Endothelial cell (in vitro differentiated cells): ENCODE data around the gene CNN1. TPM values are rescaled to one million over a fixed set of nuclear protein-coding genes. Genes with fewer than 3 reads are reported as not detected.

ENCODE experiments used
- DNase-seq: peaks from one replicate; pipeline ENCODE4 v3.0.0; 2021; ENCODE audit warnings: low spot score
- H3K27ac Mint-ChIP-seq: one replicate; pipeline ENCODE4 v1.8.0; 2021; ENCODE audit warnings: mixed read lengths, inconsistent platforms; ENCODE audit not compliant: unreplicated experiment
- H3K27me3 Mint-ChIP-seq: one replicate; pipeline ENCODE4 v1.8.0; 2021; ENCODE audit warnings: mild to moderate bottlenecking, moderate library complexity, mixed read lengths, inconsistent platforms; ENCODE audit not compliant: unreplicated experiment
- H3K36me3 Mint-ChIP-seq: one replicate; pipeline ENCODE4 v1.8.0; 2021; ENCODE audit warnings: mild to moderate bottlenecking, low read depth, mixed read lengths, inconsistent platforms; ENCODE audit not compliant: unreplicated experiment
- H3K4me1 Mint-ChIP-seq: one replicate; pipeline ENCODE4 v1.8.0; 2021; ENCODE audit warnings: mild to moderate bottlenecking, mixed read lengths, inconsistent platforms; ENCODE audit not compliant: unreplicated experiment
- H3K4me3 Mint-ChIP-seq: one replicate; pipeline ENCODE4 v1.8.0; 2021; ENCODE audit warnings: mild to moderate bottlenecking, mixed read lengths, inconsistent platforms; ENCODE audit not compliant: unreplicated experiment
- H3K9me3 Mint-ChIP-seq: one replicate; pipeline ENCODE4 v1.8.0; 2021; ENCODE audit warnings: mixed read lengths, inconsistent platforms; ENCODE audit not compliant: unreplicated experiment
- total RNA-seq: library from RNA; stranded (reverse); fragmentation: NEBNext Ultra II Directional; extraction: Animal tissue kit (Norgen Biotek cat#: 25700); gene quantifications from one replicate; pipeline ENCODE4 v1.2.1, GENCODE V29; 2021; ENCODE audit not compliant: unreplicated experiment
- TF ChIP-seq, protein P1 (sequence below): fragments of 200-600 bp; sonication (generic); IDR thresholded peaks from one replicate; pipeline ENCODE4 v1.5.0; 2021; ENCODE audit warnings: antibody characterized with exemption; ENCODE audit not compliant: unreplicated experiment

Gene CNN1
- total RNA-seq, 1 donor from 2014 or later, result 1.5 TPM

DNA sequence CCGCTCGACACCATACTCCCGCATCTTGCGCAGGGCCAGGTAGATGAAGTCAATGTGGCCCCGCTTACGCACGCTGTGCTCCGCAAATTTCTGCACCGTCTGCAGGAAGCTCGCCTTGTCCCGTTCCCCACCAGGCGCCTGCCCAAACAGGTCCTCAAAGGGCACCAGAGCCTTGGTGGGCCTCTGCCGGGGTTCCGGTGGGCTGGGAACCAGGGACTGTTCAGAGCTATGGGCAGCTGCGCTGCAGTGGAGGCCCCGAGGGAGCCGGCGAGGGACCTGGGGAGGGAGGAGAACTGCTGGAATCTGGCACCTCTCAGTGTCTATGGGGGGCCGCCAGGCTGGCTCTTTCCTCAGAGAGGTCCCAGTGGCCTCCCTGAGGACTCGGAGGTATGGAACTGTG is 24.7 kb upstream of the CNN1 start:
- Mint-ChIP-seq H3K4me3 (no peak overlapping the region), H3K4me1 (no peaks in the 10 kb centered on the region), H3K27ac (no peak overlapping the region), H3K27me3 (no peaks in the 10 kb centered on the region), H3K36me3 (peaks cover 12% of the 10 kb centered on the region), H3K9me3 (no peaks in the 10 kb centered on the region)
- TF ChIP-seq, protein P1, sequence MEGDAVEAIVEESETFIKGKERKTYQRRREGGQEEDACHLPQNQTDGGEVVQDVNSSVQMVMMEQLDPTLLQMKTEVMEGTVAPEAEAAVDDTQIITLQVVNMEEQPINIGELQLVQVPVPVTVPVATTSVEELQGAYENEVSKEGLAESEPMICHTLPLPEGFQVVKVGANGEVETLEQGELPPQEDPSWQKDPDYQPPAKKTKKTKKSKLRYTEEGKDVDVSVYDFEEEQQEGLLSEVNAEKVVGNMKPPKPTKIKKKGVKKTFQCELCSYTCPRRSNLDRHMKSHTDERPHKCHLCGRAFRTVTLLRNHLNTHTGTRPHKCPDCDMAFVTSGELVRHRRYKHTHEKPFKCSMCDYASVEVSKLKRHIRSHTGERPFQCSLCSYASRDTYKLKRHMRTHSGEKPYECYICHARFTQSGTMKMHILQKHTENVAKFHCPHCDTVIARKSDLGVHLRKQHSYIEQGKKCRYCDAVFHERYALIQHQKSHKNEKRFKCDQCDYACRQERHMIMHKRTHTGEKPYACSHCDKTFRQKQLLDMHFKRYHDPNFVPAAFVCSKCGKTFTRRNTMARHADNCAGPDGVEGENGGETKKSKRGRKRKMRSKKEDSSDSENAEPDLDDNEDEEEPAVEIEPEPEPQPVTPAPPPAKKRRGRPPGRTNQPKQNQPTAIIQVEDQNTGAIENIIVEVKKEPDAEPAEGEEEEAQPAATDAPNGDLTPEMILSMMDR, result no peak
- DNase-seq, result no peak

DNA sequence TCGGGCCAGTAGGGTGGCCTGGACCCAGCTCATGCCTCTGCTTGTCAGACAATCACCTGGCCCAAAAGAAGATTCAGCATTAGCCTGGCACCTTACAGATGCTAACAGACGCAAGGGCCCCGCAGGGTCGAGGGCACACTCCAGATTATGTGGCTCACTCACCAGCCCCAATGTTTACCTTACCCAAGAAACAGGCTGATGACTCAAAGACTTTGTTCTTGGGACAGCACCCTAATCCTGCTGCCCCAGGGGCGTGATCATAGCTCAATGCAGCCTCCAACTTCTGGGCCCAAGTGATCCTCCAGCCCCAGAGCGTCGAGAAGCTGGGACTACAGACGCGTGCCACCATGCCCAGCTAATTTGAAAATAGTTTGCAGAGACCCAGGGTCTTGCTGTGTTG is 19.5 kb upstream of the CNN1 start:
- Mint-ChIP-seq H3K27me3 (peaks cover 3% of the 10 kb centered on the region), H3K4me3 (no peak overlapping the region)

DNA sequence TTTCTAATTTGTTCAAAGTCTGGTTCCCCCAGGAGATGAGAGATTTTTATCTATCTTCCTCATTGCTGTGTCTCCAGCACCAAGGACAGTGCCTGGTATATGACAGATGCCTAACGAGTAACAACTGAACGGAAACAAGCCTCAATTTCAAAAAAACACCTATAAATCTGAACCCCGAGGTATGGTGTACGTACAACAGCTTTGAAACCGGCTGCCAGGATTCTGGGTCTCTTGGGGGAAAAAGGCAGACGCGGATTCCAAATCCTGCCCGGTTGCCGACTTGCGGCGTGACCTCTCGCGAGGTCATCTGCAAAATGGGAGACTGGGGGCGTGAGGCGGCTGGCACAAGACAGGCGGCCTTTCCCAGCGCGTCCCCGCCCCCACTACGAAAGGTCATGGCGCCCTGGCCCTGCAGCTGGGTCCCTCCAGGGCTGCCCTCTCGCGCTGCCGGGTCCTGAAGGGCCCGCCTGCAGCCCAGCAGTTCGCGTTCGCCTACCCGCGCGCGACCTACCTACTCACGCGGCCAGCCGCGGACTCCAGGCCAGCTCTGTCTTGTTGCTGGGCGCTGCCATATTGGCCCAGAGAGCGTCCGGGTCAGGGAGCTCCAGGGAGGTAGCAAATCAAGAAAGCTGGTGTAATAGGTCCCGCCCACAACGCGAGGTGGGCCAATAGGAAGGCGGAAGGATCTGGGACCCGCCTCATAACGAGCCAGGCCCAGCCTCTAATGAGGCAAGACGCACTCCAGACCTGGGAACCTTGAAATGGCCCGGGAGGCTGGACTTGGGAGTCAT is 9.9 kb upstream of the CNN1 start, which contains the start of gene ECSIT:
ECSIT (minus strand) TSS at position 584 of the 791 bp plus-strand sequence. CDS start 9,964 bp downstream, outside the sequence.
- peaks cover 4% of the 10 kb centered on the region for H3K27me3 Mint-ChIP-seq
- H3K4me3 Mint-ChIP-seq, result peak within 1 kb of the TSS; percentile 97
- peak; percentile 91 for DNase-seq
- peak within 1 kb of the TSS; percentile 37 for H3K27ac Mint-ChIP-seq
- peaks cover 4% of the 10 kb centered on the region for H3K4me1 Mint-ChIP-seq
- H3K9me3 Mint-ChIP-seq, result no peaks in the 10 kb centered on the region
- H3K36me3 Mint-ChIP-seq, result no peaks in the 10 kb centered on the region
- TF ChIP-seq, protein P1, result no peak

More for the DNA sequence above, 19.5 kb upstream of the CNN1 start:
- no peak for DNase-seq
- Mint-ChIP-seq H3K9me3 (no peaks in the 10 kb centered on the region), H3K36me3 (peaks cover 3% of the 10 kb centered on the region), H3K27ac (no peak overlapping the region), H3K4me1 (no peaks in the 10 kb centered on the region)
- TF ChIP-seq, protein P1, result no peak

DNA sequence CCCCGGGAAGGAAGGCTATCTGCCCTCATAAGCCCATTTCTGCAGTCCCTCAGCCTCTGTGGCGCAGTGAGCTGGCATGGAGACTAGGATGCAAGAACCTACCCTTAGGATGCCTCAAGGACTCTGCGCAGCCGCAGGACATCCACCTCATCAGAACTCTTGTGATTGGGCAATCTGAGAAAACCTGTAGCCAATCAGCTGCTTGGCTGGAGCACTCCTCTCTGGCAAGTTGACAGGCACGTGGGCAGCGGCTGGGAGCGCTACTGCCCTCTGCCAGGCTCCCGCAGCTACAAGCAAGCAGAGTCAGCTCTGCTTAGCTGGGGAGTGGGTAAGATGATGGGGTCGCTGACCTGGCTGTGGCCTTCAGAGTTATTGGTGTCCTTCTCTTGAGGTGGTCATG is 8.2 kb upstream of the CNN1 start:
- no peaks in the 10 kb centered on the region for H3K36me3 Mint-ChIP-seq
- H3K27me3 Mint-ChIP-seq, result peaks cover 5% of the 10 kb centered on the region
- TF ChIP-seq, protein P1, result no peak
- no peak overlapping the region for H3K4me3 Mint-ChIP-seq
- no peak overlapping the region for H3K27ac Mint-ChIP-seq
- H3K4me1 Mint-ChIP-seq, result peaks cover 8% of the 10 kb centered on the region
- peak; percentile 26 for DNase-seq
- no peaks in the 10 kb centered on the region for H3K9me3 Mint-ChIP-seq

DNA sequence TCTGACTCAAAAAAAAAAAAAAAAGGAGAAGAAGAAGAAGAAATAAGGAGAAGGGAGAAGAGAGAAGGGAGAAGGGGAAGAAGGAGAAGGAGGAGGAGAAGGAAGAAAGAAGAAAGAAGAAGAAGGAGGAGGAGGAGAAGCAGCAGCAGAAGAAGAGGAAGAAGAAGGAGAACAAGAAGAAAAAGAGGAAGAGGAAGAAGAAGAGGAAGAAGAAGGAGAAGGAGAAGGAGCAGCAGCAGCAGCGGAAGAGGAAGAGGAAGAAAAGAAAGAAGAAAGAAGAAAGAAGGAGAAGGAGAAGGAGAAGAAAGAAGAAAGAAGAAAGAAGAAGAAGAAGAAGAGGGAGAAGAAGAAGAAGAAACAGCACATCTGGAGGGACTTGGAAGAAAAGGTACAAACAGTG is 4.1 kb upstream of the CNN1 start:
- no peak overlapping the region for H3K4me3 Mint-ChIP-seq

More for the DNA sequence above, 4.1 kb upstream of the CNN1 start:
- peak overlapping the region; percentile 72 for H3K27ac Mint-ChIP-seq
- TF ChIP-seq, protein P1, result no peak
- no peak for DNase-seq
- H3K4me1 Mint-ChIP-seq, result peaks cover 5% of the 10 kb centered on the region
- H3K27me3 Mint-ChIP-seq, result peaks cover 8% of the 10 kb centered on the region
- H3K9me3 Mint-ChIP-seq, result no peaks in the 10 kb centered on the region
- no peaks in the 10 kb centered on the region for H3K36me3 Mint-ChIP-seq
